GM18508 (cell line): Measurements from ENCODE around the gene ANLN.
"Not testable (repeated sequence)": the region's sequence is repeated elsewhere in the genome, so short reads cannot be mapped to it uniquely, and the experiment has no call there.

Source experiments
- ATAC-seq: cut with Tn5 transposase; IDR thresholded peaks from one replicate; pipeline ENCODE4 v1.9.1; 2021; ENCODE audit warnings: moderate number of reproducible peaks; ENCODE audit not compliant: insufficient read depth, unreplicated experiment

The ANLN gene

GRCh38 chr7:36460811-36461429 lies 71.3 kb downstream of the ANLN start:
- no peak for ATAC-seq

- ATAC-seq = no peak
Observed at GRCh38 chr7:36462551-36463137, 73.0 kb downstream of the ANLN start.

- ATAC-seq = no peak
Observed at GRCh38 chr7:36464271-36464670, 74.6 kb downstream of the ANLN start.

GRCh38 chr7:36466001-36466400 lies 76.3 kb downstream of the ANLN start:
- not testable (repeated sequence) for ATAC-seq

- ATAC-seq = no peak
Observed at GRCh38 chr7:36468370-36469101, 78.9 kb downstream of the ANLN start.

GRCh38 chr7:36469236-36469635 lies 79.6 kb downstream of the ANLN start:
- no peak for ATAC-seq

GRCh38 chr7:36472141-36472729 lies 82.6 kb downstream of the ANLN start:
- ATAC-seq = no peak

GRCh38 chr7:36473454-36474282 lies 84.0 kb downstream of the ANLN start:
- no peak for ATAC-seq

- ATAC-seq = no peak
Observed at GRCh38 chr7:36474283-36475010, 84.8 kb downstream of the ANLN start.

GRCh38 chr7:36475011-36475342 lies 85.3 kb downstream of the ANLN start:
- no peak for ATAC-seq

GRCh38 chr7:36475381-36475780 lies 85.7 kb downstream of the ANLN start:
- ATAC-seq = no peak

- ATAC-seq = no peak
Observed at GRCh38 chr7:36478745-36479144, 89.1 kb downstream of the ANLN start.

GRCh38 chr7:36483853-36484252 lies 94.2 kb downstream of the ANLN start:
- not testable (repeated sequence) for ATAC-seq

GRCh38 chr7:36484265-36484664 lies 94.6 kb downstream of the ANLN start:
- ATAC-seq = no peak

GRCh38 chr7:36486336-36486735 lies 96.7 kb downstream of the ANLN start:
- no peak for ATAC-seq

GRCh38 chr7:36487756-36488336 lies 98.2 kb downstream of the ANLN start:
- ATAC-seq = no peak

GRCh38 chr7:36488672-36489071 lies 99.0 kb downstream of the ANLN start:
- ATAC-seq = not testable (repeated sequence)

- ATAC-seq = no peak
Observed at GRCh38 chr7:36490419-36490830, 100.8 kb downstream of the ANLN start.

GRCh38 chr7:36491317-36491716 lies 101.7 kb downstream of the ANLN start:
- ATAC-seq = no peak

- ATAC-seq = no peak
Observed at GRCh38 chr7:36496576-36496975, 106.9 kb downstream of the ANLN start.
